HG02678 (cell line): ENCODE measurements around the gene DDX60.

Source experiments
- ATAC-seq: cut with Tn5 transposase; IDR thresholded peaks from one replicate; pipeline ENCODE4 v1.9.1; 2021; ENCODE audit warnings: mild to moderate bottlenecking, moderate library complexity; ENCODE audit not compliant: unreplicated experiment

The DDX60 gene

DNA sequence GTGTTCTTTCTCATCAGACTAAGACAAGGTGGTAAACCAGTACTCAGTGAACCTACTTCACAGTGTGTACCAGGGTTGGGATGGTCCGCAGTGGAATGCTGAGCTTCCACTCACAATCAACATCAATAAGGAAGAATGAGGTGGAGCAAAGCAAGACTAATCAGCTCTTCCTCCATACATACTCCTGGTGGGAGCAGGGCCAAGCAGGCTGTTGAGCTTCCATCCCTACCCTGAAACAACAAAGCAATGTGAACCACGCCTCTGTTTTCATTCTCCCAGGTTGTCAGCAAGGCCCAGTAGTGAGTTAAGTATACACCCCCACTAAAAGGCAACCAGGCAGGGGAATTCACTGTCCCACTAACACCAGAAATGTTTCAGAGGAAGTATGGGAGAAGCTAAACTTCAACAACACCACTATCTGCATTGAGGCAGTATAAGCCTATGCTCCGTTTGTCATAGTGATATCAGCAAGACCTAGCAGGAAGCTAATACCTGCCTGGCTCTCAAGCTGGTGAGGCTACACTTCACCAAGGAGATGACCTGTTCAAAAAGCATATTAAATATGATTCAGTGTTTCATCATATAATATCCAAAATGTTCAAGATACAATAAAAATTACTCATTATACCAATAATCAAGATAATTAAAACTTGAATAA lies 109.5 kb downstream of the DDX60 start:
- ATAC-seq = no peak

DNA sequence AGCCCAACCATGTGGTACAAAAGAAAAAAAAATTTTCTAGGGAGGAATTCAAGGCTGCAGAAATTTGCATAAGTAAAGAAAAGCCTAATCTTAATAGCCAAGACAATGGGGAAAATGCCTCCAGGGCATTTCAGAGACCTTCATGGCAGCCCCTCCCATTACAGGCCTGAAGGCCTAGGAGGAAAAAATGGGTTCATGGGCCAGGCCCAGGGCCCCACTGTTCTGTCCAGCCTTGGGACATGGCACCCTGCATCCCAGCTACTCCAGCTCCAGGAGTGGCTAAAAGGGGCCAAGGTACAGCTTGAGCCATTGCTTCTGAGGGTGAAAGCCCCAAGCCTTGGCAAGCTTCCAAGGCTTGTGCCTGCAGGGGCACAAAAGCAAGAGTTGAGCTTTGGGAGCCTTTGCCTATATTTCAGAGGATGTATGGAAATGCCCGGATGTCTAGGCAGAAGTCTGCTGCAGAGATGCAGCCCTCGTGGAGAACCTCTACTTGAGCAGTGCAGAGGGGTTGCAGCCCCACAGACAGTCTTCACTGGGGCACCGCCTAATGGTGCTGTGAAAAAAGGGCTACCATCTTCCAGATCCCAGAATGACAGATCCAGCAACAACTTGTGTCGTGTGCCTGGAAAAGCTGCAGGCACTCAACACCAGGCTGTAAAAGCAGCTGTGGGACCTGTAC lies 115.2 kb downstream of the DDX60 start:
- ATAC-seq = no peak

DNA sequence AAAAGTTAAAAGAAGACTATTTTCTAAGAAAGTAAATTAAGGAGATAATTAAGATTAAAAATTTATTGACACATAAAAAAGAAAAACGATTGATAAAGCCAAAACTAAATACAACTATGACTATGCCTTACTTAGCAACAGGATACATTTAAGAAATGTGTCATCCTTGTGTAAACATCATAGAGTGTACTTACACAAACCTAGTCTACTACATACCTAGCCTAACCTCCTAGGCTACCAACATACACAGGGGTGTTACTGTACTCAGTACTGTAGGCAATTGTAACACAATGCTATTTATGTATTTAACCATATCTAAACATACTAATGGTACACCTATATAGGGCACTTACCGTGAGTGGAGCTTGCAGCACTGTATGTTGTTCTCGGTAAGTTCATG lies 117.9 kb downstream of the DDX60 start:
- ATAC-seq = no peak

DNA sequence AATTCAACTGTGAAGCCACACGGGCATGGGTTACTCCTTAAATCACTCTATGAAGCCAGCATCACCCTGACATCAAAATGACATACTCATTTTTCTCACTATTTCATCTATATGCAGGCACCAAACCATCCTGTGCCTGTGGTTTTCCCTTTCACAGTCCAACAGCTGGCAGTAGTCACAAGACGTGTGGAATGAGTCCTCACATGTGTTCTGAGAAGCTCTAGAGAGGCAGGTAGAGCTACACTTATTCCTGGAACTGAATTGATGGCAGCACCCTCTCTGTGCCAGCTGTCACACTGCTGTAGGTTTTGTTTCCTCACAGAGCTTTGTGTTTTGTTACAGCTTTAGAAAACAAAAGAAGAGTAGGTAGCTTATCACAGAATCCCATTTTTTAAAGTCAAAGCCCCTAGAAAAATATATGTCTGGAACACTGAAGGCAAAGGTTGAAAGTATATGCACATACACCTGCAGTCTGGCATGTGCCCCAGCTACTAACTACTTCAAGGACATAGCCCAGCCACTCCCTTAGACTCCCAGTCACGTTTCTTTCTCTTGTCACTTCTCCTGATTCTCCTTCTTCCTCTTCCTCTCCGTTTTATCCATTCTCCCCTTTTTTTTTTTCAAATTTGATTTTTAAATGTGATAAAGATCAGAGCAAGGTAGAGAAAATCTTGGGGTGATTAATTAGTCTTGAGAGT lies 119.1 kb downstream of the DDX60 start:
- ATAC-seq = no peak

DNA sequence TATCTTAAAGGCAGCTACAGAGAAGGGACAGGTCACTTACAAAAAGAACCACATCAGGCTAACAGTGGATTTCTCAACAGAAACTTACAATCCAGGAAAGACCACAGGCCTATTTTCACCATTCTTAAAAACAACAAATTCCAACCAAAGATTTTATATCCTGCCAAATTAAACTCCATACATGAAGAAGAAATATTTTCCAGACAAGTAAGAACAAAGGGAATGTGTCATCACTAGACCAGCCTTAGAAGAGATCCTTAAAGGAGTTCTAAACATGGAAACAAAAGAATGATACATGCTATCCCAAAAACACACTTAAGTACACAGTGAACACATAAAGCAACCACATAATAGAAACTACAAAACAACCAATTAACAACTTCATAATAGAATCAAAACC lies 120.6 kb downstream of the DDX60 start:
- ATAC-seq = no peak

DNA sequence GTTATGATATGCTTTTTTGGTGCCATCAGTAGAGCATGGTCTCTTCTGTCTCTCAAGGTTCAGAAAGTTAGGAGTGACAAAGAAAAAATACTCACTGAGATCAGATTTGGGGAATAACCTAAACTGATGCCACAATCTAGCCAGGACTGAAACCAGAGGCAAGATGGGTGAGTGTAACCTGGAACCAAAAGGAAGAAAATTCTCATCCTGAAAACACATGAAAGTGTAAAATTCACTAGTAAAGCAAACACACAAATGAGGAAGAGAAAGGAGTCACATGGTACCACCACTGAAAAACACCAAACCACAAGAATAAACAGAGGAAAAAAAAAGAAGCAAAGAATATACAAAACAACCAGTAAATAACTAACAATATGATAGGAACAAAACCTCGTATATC lies 129.8 kb downstream of the DDX60 start:
- ATAC-seq = peak; percentile 69

DNA sequence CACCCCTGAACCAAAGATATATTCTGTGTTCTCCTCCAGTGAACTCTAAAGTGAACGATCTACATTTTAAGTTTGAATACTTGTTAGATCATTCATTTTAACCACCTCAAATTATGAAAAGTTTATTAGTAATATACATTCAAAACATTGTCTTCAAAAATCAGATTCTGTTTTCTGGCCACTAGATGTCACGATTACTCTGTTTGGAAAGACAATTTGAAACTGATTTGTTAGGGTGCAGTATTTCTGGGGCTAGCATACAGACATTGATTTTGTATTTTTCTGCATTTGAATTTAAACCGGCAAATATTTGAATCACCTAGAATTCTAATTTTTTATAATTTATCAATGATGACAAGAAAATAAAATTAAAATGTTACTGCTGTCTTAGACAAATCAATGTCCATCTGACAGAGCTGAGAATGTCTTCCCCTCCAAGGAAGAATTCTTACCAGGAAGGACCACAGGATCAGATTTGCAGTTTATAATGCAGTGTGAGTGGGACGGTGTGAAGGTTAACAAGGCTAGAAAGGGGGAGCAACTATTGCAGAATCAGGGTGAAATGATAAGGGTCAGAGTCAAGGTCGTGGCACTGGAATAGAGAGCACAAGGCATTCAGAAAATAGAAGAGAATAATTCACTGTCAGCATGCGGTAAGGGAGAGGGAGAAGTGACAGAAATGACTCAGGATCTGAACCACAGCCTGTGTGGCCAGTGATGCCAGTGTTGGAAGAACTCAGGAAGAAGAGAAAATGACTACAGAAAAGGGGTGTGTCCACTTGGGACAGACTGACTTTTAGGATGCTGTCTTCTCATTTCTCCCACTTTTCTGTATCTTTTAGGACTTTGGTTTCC lies 134.6 kb downstream of the DDX60 start:
- ATAC-seq = no peak

DNA sequence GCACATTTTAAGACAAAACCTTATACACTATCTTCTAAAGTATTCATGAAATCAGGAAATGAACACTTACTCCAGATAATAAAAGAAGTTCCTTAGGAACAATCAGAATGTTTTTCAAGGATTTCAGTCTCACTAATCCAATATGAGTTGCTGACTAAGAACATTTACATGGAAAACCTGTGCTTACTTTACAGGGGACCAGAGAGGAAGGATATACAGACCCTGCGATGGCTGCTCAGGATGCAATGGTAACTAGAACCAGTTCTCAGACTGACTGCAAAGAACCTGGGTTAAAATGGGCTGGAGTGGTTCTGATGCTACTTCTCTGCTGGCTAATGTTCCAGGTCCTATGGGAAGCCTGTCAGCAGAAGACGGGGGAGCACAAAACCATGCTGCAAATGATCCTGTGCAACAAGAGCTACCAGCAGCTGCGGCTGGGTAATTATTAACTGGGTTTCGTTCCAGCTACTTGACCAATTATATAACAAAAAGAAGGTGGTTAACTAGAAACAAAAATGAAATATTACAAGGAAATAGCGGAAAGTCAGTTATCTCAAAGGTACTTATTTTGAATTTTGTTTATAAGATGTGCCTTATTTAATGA lies 140.9 kb downstream of the DDX60 start:
- no peak for ATAC-seq

DNA sequence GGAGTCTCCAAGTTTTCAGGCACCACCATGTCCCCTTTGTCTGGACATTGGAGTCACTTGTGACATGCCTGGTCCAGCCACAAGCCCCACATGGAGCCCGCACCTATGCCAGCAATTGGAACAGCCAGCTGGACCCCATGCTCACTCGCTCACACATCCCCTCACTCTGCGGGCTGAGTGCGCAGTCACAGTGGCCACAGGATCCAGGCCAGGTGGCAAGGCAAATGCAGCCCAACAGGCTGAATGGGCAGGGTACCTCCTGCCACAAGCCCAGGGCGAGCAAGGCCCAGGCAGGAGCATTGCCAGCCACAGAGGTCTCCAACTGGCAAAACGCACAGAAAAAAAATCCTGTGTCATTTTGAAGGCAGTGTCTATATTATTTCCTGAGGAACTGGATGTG lies 144.2 kb downstream of the DDX60 start:
- no peak for ATAC-seq

DNA sequence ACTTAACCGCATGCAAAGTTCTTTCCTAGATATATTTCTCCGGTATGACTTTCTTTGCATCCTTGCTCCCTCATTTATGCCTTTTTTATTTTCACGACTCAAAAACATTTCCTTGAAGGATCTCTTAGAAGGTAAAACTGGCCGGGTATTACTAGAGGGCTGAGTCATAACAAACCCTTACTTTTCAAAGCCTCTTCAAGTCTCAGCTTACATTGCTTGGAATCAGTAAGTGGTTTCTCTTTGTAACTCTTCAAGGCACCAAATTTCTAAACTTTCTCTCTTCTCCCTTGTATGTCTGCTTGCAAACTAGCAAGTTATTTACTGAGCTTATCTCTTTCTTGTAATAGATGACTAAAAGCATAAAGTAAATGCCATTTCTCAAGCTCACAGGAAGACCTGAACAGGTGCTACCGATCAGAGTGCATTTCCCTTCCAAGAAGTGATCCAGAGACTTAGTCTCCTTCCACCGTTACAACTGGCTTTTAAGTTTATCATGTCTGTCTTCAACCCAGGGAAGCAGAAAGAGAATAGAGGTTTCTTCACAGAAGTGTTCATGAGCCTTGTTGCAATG lies 150.8 kb downstream of the DDX60 start:
- ATAC-seq = peak; percentile 55
